K562 (cell line): ENCODE data around the gene IGF1R. TPM values are rescaled to one million over a fixed set of nuclear protein-coding genes. Genes with fewer than 3 reads are reported as not detected.

Experiments used
- ATAC-seq: fragments of 200-7000 bp; cut with Tn5 transposase; 3 replicates; pipeline ENCODE4 v1.9.1; 2020; ENCODE audit warnings: moderate library complexity
- BruUV-seq: library from RNA; stranded (reverse); fragments of 400-500 nt; replicated peaks from 2 replicates; lab custom pipeline; 2021; lab: Mats Ljungman, UMichigan
- CTCF ChIA-PET: fragments of 300-600 bp; formaldehyde crosslinking; extraction: SDS; loops from one replicate; lab custom pipeline; 2021; ENCODE audit warnings: low intra/inter-chr PET ratio; lab: Yijun Ruan, JAX
- POLR2A ChIA-PET: fragments of 300-600, 350-650 bp; sonication (Branson Sonifier 250); formaldehyde crosslinking; extraction: SDS; loops from one replicate; lab custom pipeline; 2021; ENCODE audit warnings: antibody characterized with exemption, inconsistent platforms; lab: Yijun Ruan, JAX
- DNase-seq, 4 experiments: peaks; one replicate each; pipeline versions ENCODE4 v3.0.0 to v3.0.0-alpha.2; 2011 to 2018; ENCODE audit warnings: low spot score in 3 of 4, mixed read lengths in 3 of 4; ENCODE audit errors: extremely low read depth in 1 of 4
- FAIRE-seq: peaks from 2 replicates; lab custom pipeline; 2011; peaks lifted over from hg19 to GRCh38; lab: Jason Lieb, UNC
- H2AFZ ChIP-seq: 2 replicates; pipeline ENCODE4 v1.6.0; 2011; ENCODE audit warnings: low read depth, low read length, control low read depth, inconsistent platforms
- H3K27ac ChIP-seq: fragments of 200-600 bp; 3 replicates; pipeline ENCODE4 v1.8.0; 2011; ENCODE audit warnings: low read depth, mild to moderate bottlenecking, control low read depth, inconsistent platforms, low read length, moderate library complexity, mixed read lengths; ENCODE audit errors: extremely low read depth
- H3K27me3 ChIP-seq, 2 experiments: fragments of 300-600 bp in 1 of 2; 2 replicates in 1 of 2; 3 replicates in 1 of 2; pipeline versions ENCODE4 v1.6.0 to v1.8.0; 2011; ENCODE audit warnings: inconsistent platforms in 2 of 2, low read length in 2 of 2, mild to moderate bottlenecking in 1 of 2, mixed read lengths in 1 of 2, moderate library complexity in 1 of 2; ENCODE audit not compliant: control insufficient read depth in 2 of 2, insufficient read depth in 2 of 2
- H3K36me3 ChIP-seq: fragments of 300-600 bp; 3 replicates; pipeline ENCODE4 v1.8.0; 2011; ENCODE audit warnings: mild to moderate bottlenecking, low read length, inconsistent platforms; ENCODE audit not compliant: control insufficient read depth, insufficient read depth
- H3K4me1 ChIP-seq, 2 experiments: fragments of 200-600 bp in 1 of 2; replicated peaks in 1 of 2; 2 replicates in 1 of 2; 3 replicates in 1 of 2; pipeline versions ENCODE4 v1.5.1 to v1.8.0; 2011; ENCODE audit warnings: inconsistent platforms in 2 of 2, low read length in 2 of 2, mild to moderate bottlenecking in 1 of 2, mixed read lengths in 1 of 2, moderate library complexity in 1 of 2; ENCODE audit not compliant: control insufficient read depth in 2 of 2, insufficient read depth in 2 of 2
- H3K4me2 ChIP-seq: 2 replicates; pipeline ENCODE4 v1.6.1; 2011; ENCODE audit warnings: low read length, control low read depth, inconsistent platforms, mixed read lengths; ENCODE audit not compliant: insufficient read depth
- H3K4me3 ChIP-seq: fragments of 200-600 bp; sonication (generic), shearing (Covaris generic); 2 replicates; pipeline ENCODE4 v1.5.1; 2016; ENCODE audit warnings: control low read depth, inconsistent platforms
- H3K79me2 ChIP-seq: fragments of 200-600 bp; 3 replicates; pipeline ENCODE4 v1.8.0; 2011; ENCODE audit warnings: low read length, inconsistent platforms; ENCODE audit not compliant: control insufficient read depth, insufficient read depth
- H3K9ac ChIP-seq, 2 experiments: 2 replicates each; pipeline versions ENCODE4 v1.6.0 to v1.6.1; 2011; ENCODE audit warnings: low read depth in 2 of 2, low read length in 2 of 2, control low read depth in 1 of 2, inconsistent platforms in 1 of 2, mild to moderate bottlenecking in 1 of 2, mixed read lengths in 1 of 2; ENCODE audit not compliant: insufficient read depth in 1 of 2
- H3K9me1 ChIP-seq: one replicate; pipeline ENCODE4 v1.6.0; 2011; ENCODE audit warnings: inconsistent platforms, mild to moderate bottlenecking, low read length, moderate library complexity; ENCODE audit not compliant: control insufficient read depth, insufficient read depth
- H3K9me3 ChIP-seq: replicated peaks from 2 replicates; pipeline ENCODE4 v1.5.1; 2011; ENCODE audit warnings: low read depth, low read length, inconsistent platforms; ENCODE audit not compliant: control insufficient read depth, insufficient read depth
- H4K20me1 ChIP-seq: replicated peaks from 2 replicates; pipeline ENCODE4 v1.6.1; 2011; ENCODE audit warnings: low read length, inconsistent platforms, mixed read lengths; ENCODE audit not compliant: control insufficient read depth, insufficient read depth
- HNRNPH1 ChIP-seq: fragments of 200-400 bp; formaldehyde crosslinking; optimal IDR thresholded peaks from 2 replicates; pipeline ENCODE3; 2017; ENCODE audit warnings: low read depth, mild to moderate bottlenecking, low read length, moderate library complexity
- PRPF4 ChIP-seq: fragments of 200-400 bp; formaldehyde crosslinking; IDR thresholded peaks from one replicate; pipeline ENCODE4 v1.6.1; 2017; ENCODE audit warnings: low read length, low read depth, mild to moderate bottlenecking; ENCODE audit not compliant: insufficient read depth, poor library complexity, severe bottlenecking
- RBM14 ChIP-seq: fragments of 200-400 bp; formaldehyde crosslinking; IDR thresholded peaks from 2 replicates; pipeline ENCODE4 v1.6.1; 2018; ENCODE audit warnings: low read depth, mild to moderate bottlenecking, low read length, moderate library complexity, borderline replicate concordance; ENCODE audit not compliant: insufficient read depth
- RBM34 ChIP-seq: fragments of 200-400 bp; formaldehyde crosslinking; IDR thresholded peaks from 2 replicates; pipeline ENCODE4 v1.6.1; 2018; ENCODE audit warnings: low read length, borderline replicate concordance; ENCODE audit not compliant: insufficient read depth
- ZC3H11A ChIP-seq: IDR thresholded peaks from 2 replicates; pipeline ENCODE4 v1.6.1; 2012; ENCODE audit warnings: low read depth, low read length, improper control_type of control experiment
- WGBS: fragments of 100-300 bp; shearing (Covaris generic); methylation state at CpG from one replicate; pipeline ENCODE4 v1.1.6; 2016; ENCODE audit warnings: low coverage, mixed read lengths; ENCODE audit not compliant: insufficient coverage; ENCODE audit errors: missing lambda C conversion rate; 5-methylcytosine and 5-hydroxymethylcytosine counted together
- in situ Hi-C: fragments of 300-500 bp; cut with MboI; formaldehyde crosslinking; loops from 4 replicates; pipeline ENCODE4 v1.15.0; 2018; ENCODE audit warnings: inconsistent platforms, mixed read lengths
- intact Hi-C: fragments of 100-400 bp; cut with micrococcal nuclease; formaldehyde crosslinking; loops from 2 replicates; pipeline ENCODE4 v1.14.2; 2022
- polyA plus RNA-seq, 8 experiments: library from polyadenylated mRNA; depleted of rRNA in 4 of 8; stranded (reverse) in 5 of 8; unstranded in 3 of 8; fragments of >200 nt; fragmentation: Nextera tagmentation in 2 of 8; fragmentation: Illumina TruSeq in 1 of 8; extraction: Ambion mirVana in 2 of 8; extraction: Trizol in 1 of 8; gene quantifications; 2 replicates each; pipeline versions ENCODE4 v1.2.1 to v1.2.3, GENCODE V29; 2011 to 2014; ENCODE audit warnings: inconsistent platforms in 1 of 8, missing spikeins in 1 of 8
- total RNA-seq, 7 experiments: library from RNA; depleted of rRNA in 6 of 7; stranded (reverse); fragments of >200 nt in 6 of 7; fragmentation: Illumina TruSeq in 2 of 7; extraction: Trizol in 2 of 7; gene quantifications; 2 replicates each; pipeline versions ENCODE4 v1.2.1 to v1.2.3, GENCODE V29; 2011 to 2021; ENCODE audit warnings: low replicate concordance in 1 of 7
- TF ChIP-seq, protein P1 (sequence below): sonication (generic); formaldehyde crosslinking; IDR thresholded peaks from 2 replicates; pipeline ENCODE4 v1.8.1; 2023; ENCODE audit warnings: mild to moderate bottlenecking, missing genetic modification reagents, moderate library complexity
- TF ChIP-seq, protein P2 (sequence below): fragments of 250-450 bp; sonication (Bioruptor Pico); IDR thresholded peaks from 2 replicates; pipeline ENCODE4 v1.5.0; 2021; ENCODE audit warnings: mild to moderate bottlenecking, moderate library complexity
- TF ChIP-seq, protein P3 (sequence below): fragments of 450-650 bp; IDR thresholded peaks from 2 replicates; pipeline ENCODE4 v1.7.0; 2016; ENCODE audit warnings: borderline replicate concordance
- TF ChIP-seq, protein P4 (sequence below), 2 experiments: fragments of 450-650 bp in 1 of 2; IDR thresholded peaks; 2 replicates each; pipeline ENCODE4 v1.6.1; 2011 to 2017; ENCODE audit warnings: low read depth in 2 of 2, antibody characterized with exemption in 1 of 2, borderline replicate concordance in 1 of 2, low read length in 1 of 2, mild to moderate bottlenecking in 1 of 2, mixed read lengths in 1 of 2; ENCODE audit not compliant: control insufficient read depth in 1 of 2

The IGF1R gene
- total and polyA plus RNA-seq, 9 of the 15 experiments (the other 6 are each of a cell fraction or from before 2014, with no cell fraction given) = 0.35 to 8.0 (median 1.6) TPM

DNA sequence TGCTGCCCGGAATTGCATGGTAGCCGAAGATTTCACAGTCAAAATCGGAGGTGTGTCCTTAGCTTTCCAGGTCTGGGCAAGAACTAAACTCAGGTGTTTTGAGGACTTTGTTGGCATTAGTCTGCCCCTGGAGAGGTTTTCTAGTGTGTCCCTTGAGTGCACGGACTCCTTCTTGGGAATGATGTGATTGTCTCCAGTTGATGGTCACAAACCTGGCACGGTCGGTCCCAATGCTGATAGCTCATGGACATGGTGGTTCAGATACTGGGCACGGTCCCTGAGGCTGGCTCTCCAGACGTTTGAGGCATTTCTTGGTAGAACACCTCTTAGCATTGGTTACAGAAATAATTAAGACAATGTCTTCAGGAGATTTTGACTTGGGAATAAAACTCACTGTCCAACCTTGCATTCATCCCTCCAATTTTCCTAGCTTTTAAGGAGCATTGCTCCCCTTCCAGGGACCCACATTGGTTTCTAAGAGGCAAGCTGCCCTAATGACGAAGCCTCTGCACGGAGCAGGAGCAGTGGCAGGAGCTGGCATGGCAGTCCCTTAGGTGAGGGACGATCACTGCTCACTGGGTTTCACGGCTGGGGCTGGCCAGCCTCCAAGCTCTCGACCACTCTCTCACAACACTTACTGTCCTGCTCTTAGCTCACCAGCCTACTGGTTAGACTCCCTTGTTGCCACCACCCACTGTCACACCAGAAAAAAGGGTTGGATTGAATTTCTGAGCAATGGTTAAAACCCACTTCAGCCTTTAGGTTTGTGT is 291.2 kb downstream of the IGF1R start:
- in situ Hi-C loops (no loop called here), intact Hi-C loops (no loop called here)
- DNase-seq (no peak), FAIRE-seq (no peak), ATAC-seq (no peak)
- no peaks in the 10 kb centered on the region for H3K36me3 ChIP-seq
- peaks cover 9 to 57% of the 10 kb centered on the region in 2 experiments; a peak in 3 of 5 replicates for H3K27me3 ChIP-seq
- no peaks in the 10 kb centered on the region for H3K4me1 ChIP-seq
- no peaks in the 10 kb centered on the region; the same call in 1 of the 2 replicates for H4K20me1 ChIP-seq
- ChIA-PET POLR2A (interaction anchor here (0.6 to 1.6 kb wide), 2 partner anchors 12 to 129 kb away, joined by 4 read pairs; no protein-coding TSS in a partner anchor), CTCF (no interaction called here)
- H3K79me2 ChIP-seq = no peaks in the 10 kb centered on the region
- 4% methylated on average over 13 of the region's 13 CpGs for WGBS
- no peak overlapping the region for H3K4me2 ChIP-seq
- no TSS peak for BruUV-seq
- no peak overlapping the region for H3K9ac ChIP-seq
- H3K4me3 ChIP-seq = no peak overlapping the region
- H3K9me3 ChIP-seq = peaks cover 2% of the 10 kb centered on the region; the same call in 1 of the 2 replicates
- H3K9me1 ChIP-seq = no peaks in the 10 kb centered on the region
- no peak overlapping the region for H2AFZ ChIP-seq
- H3K27ac ChIP-seq = no peak overlapping the region
- TF ChIP-seq, protein P1, sequence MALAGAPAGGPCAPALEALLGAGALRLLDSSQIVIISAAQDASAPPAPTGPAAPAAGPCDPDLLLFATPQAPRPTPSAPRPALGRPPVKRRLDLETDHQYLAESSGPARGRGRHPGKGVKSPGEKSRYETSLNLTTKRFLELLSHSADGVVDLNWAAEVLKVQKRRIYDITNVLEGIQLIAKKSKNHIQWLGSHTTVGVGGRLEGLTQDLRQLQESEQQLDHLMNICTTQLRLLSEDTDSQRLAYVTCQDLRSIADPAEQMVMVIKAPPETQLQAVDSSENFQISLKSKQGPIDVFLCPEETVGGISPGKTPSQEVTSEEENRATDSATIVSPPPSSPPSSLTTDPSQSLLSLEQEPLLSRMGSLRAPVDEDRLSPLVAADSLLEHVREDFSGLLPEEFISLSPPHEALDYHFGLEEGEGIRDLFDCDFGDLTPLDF (CRISPR knock-in tag) = no peak
- TF ChIP-seq, protein P2, sequence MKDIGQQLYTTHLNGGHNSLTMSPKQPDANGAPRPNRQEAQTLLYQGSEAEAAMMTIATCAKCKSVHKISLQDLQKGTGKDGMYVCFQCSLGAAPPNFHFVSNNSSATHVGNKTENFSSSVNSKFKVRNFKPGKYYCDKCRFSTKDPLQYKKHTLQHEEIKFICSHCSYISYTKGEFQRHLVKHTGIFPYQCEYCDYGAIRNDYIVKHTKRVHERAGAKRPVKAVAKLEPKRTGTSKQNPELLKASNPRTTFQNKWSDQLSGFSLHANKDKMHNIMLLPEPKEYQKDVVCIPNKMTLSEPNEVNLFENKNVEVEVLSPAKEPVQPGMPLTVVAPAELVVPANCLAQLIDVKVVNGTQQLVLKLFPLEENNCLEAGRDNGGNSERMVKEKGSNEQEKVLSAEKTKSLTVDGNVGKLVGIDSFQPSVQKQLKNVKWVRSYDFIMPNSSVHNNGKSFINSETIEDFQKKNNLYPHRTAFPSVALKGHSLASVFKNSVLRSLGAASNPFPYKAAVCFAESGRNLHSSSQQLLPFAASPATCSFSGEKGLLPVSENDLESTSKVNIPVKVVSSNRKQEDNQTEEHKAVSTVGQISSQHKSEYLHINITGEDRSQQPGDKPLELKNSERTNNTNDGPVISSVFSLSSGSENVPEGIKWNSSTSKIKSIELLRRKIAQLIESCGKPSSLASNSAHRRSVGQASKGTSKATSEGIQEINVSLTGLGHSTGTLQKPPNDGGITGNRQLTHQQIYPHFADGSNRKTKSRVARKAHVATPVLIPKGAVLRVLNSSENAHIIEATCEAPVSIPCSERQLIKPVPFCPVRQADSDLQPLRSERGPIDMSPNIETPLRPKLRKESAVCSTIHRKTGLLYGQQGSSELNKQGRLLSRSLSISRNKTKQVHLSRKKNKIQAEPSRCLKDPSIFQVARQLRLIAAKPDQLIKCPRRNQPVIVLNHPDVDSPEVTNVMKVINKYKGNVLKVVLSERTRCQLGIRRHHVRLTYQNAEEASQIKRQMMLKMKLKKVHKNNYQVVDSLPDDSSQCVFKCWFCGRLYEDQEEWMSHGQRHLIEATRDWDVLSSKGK = no peak
- TF ChIP-seq RBM34 (no peak), ZC3H11A (no peak), RBM14 (no peak), PRPF4 (no peak), HNRNPH1 (no peak)
- TF ChIP-seq, protein P3, sequence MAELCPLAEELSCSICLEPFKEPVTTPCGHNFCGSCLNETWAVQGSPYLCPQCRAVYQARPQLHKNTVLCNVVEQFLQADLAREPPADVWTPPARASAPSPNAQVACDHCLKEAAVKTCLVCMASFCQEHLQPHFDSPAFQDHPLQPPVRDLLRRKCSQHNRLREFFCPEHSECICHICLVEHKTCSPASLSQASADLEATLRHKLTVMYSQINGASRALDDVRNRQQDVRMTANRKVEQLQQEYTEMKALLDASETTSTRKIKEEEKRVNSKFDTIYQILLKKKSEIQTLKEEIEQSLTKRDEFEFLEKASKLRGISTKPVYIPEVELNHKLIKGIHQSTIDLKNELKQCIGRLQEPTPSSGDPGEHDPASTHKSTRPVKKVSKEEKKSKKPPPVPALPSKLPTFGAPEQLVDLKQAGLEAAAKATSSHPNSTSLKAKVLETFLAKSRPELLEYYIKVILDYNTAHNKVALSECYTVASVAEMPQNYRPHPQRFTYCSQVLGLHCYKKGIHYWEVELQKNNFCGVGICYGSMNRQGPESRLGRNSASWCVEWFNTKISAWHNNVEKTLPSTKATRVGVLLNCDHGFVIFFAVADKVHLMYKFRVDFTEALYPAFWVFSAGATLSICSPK = no peak
- TF ChIP-seq, protein P4, sequence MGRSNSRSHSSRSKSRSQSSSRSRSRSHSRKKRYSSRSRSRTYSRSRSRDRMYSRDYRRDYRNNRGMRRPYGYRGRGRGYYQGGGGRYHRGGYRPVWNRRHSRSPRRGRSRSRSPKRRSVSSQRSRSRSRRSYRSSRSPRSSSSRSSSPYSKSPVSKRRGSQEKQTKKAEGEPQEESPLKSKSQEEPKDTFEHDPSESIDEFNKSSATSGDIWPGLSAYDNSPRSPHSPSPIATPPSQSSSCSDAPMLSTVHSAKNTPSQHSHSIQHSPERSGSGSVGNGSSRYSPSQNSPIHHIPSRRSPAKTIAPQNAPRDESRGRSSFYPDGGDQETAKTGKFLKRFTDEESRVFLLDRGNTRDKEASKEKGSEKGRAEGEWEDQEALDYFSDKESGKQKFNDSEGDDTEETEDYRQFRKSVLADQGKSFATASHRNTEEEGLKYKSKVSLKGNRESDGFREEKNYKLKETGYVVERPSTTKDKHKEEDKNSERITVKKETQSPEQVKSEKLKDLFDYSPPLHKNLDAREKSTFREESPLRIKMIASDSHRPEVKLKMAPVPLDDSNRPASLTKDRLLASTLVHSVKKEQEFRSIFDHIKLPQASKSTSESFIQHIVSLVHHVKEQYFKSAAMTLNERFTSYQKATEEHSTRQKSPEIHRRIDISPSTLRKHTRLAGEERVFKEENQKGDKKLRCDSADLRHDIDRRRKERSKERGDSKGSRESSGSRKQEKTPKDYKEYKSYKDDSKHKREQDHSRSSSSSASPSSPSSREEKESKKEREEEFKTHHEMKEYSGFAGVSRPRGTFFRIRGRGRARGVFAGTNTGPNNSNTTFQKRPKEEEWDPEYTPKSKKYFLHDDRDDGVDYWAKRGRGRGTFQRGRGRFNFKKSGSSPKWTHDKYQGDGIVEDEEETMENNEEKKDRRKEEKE (IDR thresholded peaks at IDR 0.05; ENCODE audit: borderline replicate concordance in 1 of 2, control insufficient read depth in 1 of 2, low read depth in 2 of 2, low read length in 1 of 2) = no peak
